CD4-positive, CD25-positive, alpha-beta regulatory T cell (primary cell): ENCODE results near the gene PHF19. TPM values are rescaled to one million over a fixed set of nuclear protein-coding genes. Genes with fewer than 3 reads are reported as not detected.
A peak's percentile ranks its signal among the peaks of the same experiment; 100 is the strongest.

Experiments used
- ATAC-seq, 2 donors: fragments of 150-1000 bp; cut with Tn5 transposase; one replicate each; pipeline ENCODE4 v1.10.0; 2021; ENCODE audit warnings: low read depth in 2 of 2, moderate number of reproducible peaks in 2 of 2, moderate library complexity in 1 of 2
- DNase-seq, 3 donors: peaks; one replicate each; pipeline versions ENCODE4 v3.0.0 to v3.0.0-alpha.2; 2012 to 2022; ENCODE audit warnings: mixed read lengths in 1 of 3
- H3K27ac ChIP-seq: one replicate; pipeline ENCODE4 v1.7.0; 2013; ENCODE audit warnings: mild to moderate bottlenecking, low read length; ENCODE audit not compliant: insufficient read depth, poor library complexity, severe bottlenecking
- H3K27me3 ChIP-seq: one replicate; pipeline ENCODE4 v1.7.0; 2013; ENCODE audit warnings: low read length; ENCODE audit not compliant: control insufficient read depth, insufficient read depth
- H3K36me3 ChIP-seq: one replicate; pipeline ENCODE4 v1.7.0; 2013; ENCODE audit warnings: mild to moderate bottlenecking, low read length, moderate library complexity; ENCODE audit not compliant: control insufficient read depth, insufficient read depth
- H3K4me1 ChIP-seq: 2 replicates; pipeline ENCODE4 v1.7.0; 2013; ENCODE audit warnings: mild to moderate bottlenecking, low read length; ENCODE audit not compliant: insufficient read depth, control insufficient read depth, poor library complexity, severe bottlenecking
- H3K4me3 ChIP-seq: one replicate; pipeline ENCODE4 v1.7.0; 2013; ENCODE audit warnings: low read depth, mild to moderate bottlenecking, low read length, moderate library complexity
- H3K9me3 ChIP-seq, 2 experiments: 1 replicate in 1 of 2; 2 replicates in 1 of 2; pipeline ENCODE4 v1.7.0; 2013; ENCODE audit warnings: low read length in 2 of 2, mild to moderate bottlenecking in 1 of 2, moderate library complexity in 1 of 2; ENCODE audit not compliant: control insufficient read depth in 2 of 2
- H3K27ac Mint-ChIP-seq, 3 donors: one replicate each; pipeline ENCODE4 v1.8.0; 2020 to 2022; ENCODE audit warnings: mild to moderate bottlenecking in 3 of 3, mixed read lengths in 3 of 3, moderate library complexity in 2 of 3
- H3K27me3 Mint-ChIP-seq: one replicate; pipeline ENCODE4 v1.8.0; 2022; ENCODE audit warnings: mild to moderate bottlenecking, mixed read lengths
- H3K36me3 Mint-ChIP-seq: one replicate; pipeline ENCODE4 v1.8.0; 2020; ENCODE audit warnings: mixed read lengths
- H3K4me1 Mint-ChIP-seq, 4 donors: one replicate each; pipeline ENCODE4 v1.8.0; 2020 to 2022; ENCODE audit warnings: mixed read lengths in 4 of 4, mild to moderate bottlenecking in 1 of 4
- H3K4me3 Mint-ChIP-seq, 4 donors: one replicate each; pipeline ENCODE4 v1.8.0; 2020 to 2022; ENCODE audit warnings: mild to moderate bottlenecking in 4 of 4, mixed read lengths in 4 of 4, moderate library complexity in 3 of 4
- H3K9me3 Mint-ChIP-seq, 7 donors: one replicate each; pipeline ENCODE4 v1.8.0; 2020 to 2022; ENCODE audit warnings: mixed read lengths in 7 of 7, mild to moderate bottlenecking in 3 of 7, moderate library complexity in 2 of 7
- polyA plus RNA-seq, 4 donors: library from polyadenylated mRNA; unstranded; fragments of 300-500 nt; fragmentation: Illumina TruSeq; gene quantifications; one replicate each; pipeline ENCODE4 v1.2.3, GENCODE V29; 2021
- total RNA-seq: library from RNA; stranded (reverse); gene quantifications from one replicate; pipeline ENCODE4 v1.2.3, GENCODE V29; 2022

PHF19 gene
- total and polyA plus RNA-seq, 5 donors from 2014 or later = 21.4 to 149 (median 40.0) TPM

GRCh38 chr9:120859361-120859760 lies 17.6 kb downstream of the PHF19 start:
- DNase-seq (no peak), ATAC-seq (no peak)
- Mint-ChIP-seq H3K27me3 (no peaks in the 10 kb centered on the region), H3K4me1 (peaks cover 0 to 12% (median 4%) of the 10 kb centered on the region in 4 donors), H3K4me3 (no peak overlapping the region), H3K27ac (no peak overlapping the region), H3K9me3 (peaks cover 0 to 1% (median 0%) of the 10 kb centered on the region in 7 donors), H3K36me3 (peaks cover 49% of the 10 kb centered on the region)
- H3K27ac ChIP-seq = no peak overlapping the region
- H3K27me3 ChIP-seq = no peaks in the 10 kb centered on the region
- H3K36me3 ChIP-seq = peaks cover 72% of the 10 kb centered on the region
- no peaks in the 10 kb centered on the region for H3K9me3 ChIP-seq
- no peaks in the 10 kb centered on the region for H3K4me1 ChIP-seq
- H3K4me3 ChIP-seq = no peak overlapping the region

GRCh38 chr9:120857902-120858301 lies 19.1 kb downstream of the PHF19 start:
- Mint-ChIP-seq H3K27ac (peak overlapping the region in 2 of 3 donors; percentile 51 to 52), H3K36me3 (peaks cover 46% of the 10 kb centered on the region), H3K9me3 (peaks cover 0 to 1% (median 0%) of the 10 kb centered on the region in 7 donors), H3K4me1 (peaks cover 0 to 22% (median 5%) of the 10 kb centered on the region in 4 donors), H3K27me3 (no peaks in the 10 kb centered on the region), H3K4me3 (no peak overlapping the region)
- no peaks in the 10 kb centered on the region for H3K4me1 ChIP-seq
- H3K36me3 ChIP-seq = peaks cover 69% of the 10 kb centered on the region
- H3K27ac ChIP-seq = no peak overlapping the region
- H3K9me3 ChIP-seq = no peaks in the 10 kb centered on the region
- no peaks in the 10 kb centered on the region for H3K27me3 ChIP-seq
- H3K4me3 ChIP-seq = no peak overlapping the region
- no peak for ATAC-seq
- DNase-seq = no peak

GRCh38 chr9:120857481-120857880 lies 19.5 kb downstream of the PHF19 start:
- H3K27ac Mint-ChIP-seq = peak overlapping the region in 2 of 3 donors; percentile 75 to 86
- no peak overlapping the region for H3K4me3 Mint-ChIP-seq
- peaks cover 0 to 1% (median 0%) of the 10 kb centered on the region in 7 donors for H3K9me3 Mint-ChIP-seq
- ATAC-seq = no peak
- Histone ChIP-seq H3K9me3 (no peaks in the 10 kb centered on the region), H3K36me3 (peaks cover 65% of the 10 kb centered on the region), H3K4me3 (no peak overlapping the region), H3K4me1 (no peaks in the 10 kb centered on the region), H3K27ac (no peak overlapping the region), H3K27me3 (no peaks in the 10 kb centered on the region)
- H3K27me3 Mint-ChIP-seq = no peaks in the 10 kb centered on the region
- no peak for DNase-seq
- peaks cover 0 to 26% (median 5%) of the 10 kb centered on the region in 4 donors for H3K4me1 Mint-ChIP-seq
- peaks cover 50% of the 10 kb centered on the region for H3K36me3 Mint-ChIP-seq

- H3K4me3 Mint-ChIP-seq = no peak overlapping the region
- H3K36me3 Mint-ChIP-seq = peaks cover 48% of the 10 kb centered on the region
- H3K27ac ChIP-seq = no peak overlapping the region
- H3K4me1 Mint-ChIP-seq = peaks cover 0 to 32% (median 5%) of the 10 kb centered on the region in 4 donors
- DNase-seq (no peak), ATAC-seq (no peak)
- H3K4me3 ChIP-seq = no peak overlapping the region
- H3K27ac Mint-ChIP-seq = peak overlapping the region in 2 of 3 donors; percentile 59 to 89
- H3K27me3 ChIP-seq = no peaks in the 10 kb centered on the region
- H3K27me3 Mint-ChIP-seq = no peaks in the 10 kb centered on the region
- H3K9me3 Mint-ChIP-seq = peaks cover 0 to 1% (median 0%) of the 10 kb centered on the region in 7 donors
- peaks cover 64% of the 10 kb centered on the region for H3K36me3 ChIP-seq
- no peaks in the 10 kb centered on the region for H3K4me1 ChIP-seq
- H3K9me3 ChIP-seq = no peaks in the 10 kb centered on the region
Measured at GRCh38 chr9:120856700-120857099, 20.3 kb downstream of the PHF19 start.

GRCh38 chr9:120855827-120856670 lies 20.9 kb downstream of the PHF19 start:
- H3K36me3 Mint-ChIP-seq = peaks cover 49% of the 10 kb centered on the region

GRCh38 chr9:120854596-120855327 lies 22.2 kb downstream of the PHF19 start:
- Mint-ChIP-seq H3K27ac (peak overlapping the region in 2 of 3 donors; percentile 9 to 85), H3K9me3 (no peaks in the 10 kb centered on the region), H3K36me3 (peaks cover 45% of the 10 kb centered on the region), H3K27me3 (no peaks in the 10 kb centered on the region), H3K4me3 (no peak overlapping the region), H3K4me1 (peaks cover 4 to 47% (median 13%) of the 10 kb centered on the region in 4 donors)
- Histone ChIP-seq H3K27me3 (no peaks in the 10 kb centered on the region), H3K9me3 (no peaks in the 10 kb centered on the region), H3K27ac (no peak overlapping the region), H3K4me3 (no peak overlapping the region), H3K36me3 (peaks cover 53% of the 10 kb centered on the region), H3K4me1 (no peaks in the 10 kb centered on the region)
- DNase-seq (no peak), ATAC-seq (no peak)

More at GRCh38 chr9:120855827-120856670, 20.9 kb downstream of the PHF19 start:
- H3K4me1 Mint-ChIP-seq = peaks cover 0 to 37% (median 8%) of the 10 kb centered on the region in 4 donors
- Histone ChIP-seq H3K27ac (no peak overlapping the region), H3K4me3 (no peak overlapping the region), H3K4me1 (no peaks in the 10 kb centered on the region), H3K9me3 (no peaks in the 10 kb centered on the region), H3K36me3 (peaks cover 64% of the 10 kb centered on the region), H3K27me3 (no peaks in the 10 kb centered on the region)
- H3K4me3 Mint-ChIP-seq = no peak overlapping the region
- peaks cover 0 to 1% (median 0%) of the 10 kb centered on the region in 7 donors for H3K9me3 Mint-ChIP-seq
- H3K27me3 Mint-ChIP-seq = no peaks in the 10 kb centered on the region
- H3K27ac Mint-ChIP-seq = no peak overlapping the region
- DNase-seq (no peak), ATAC-seq (no peak)

GRCh38 chr9:120853198-120853597 lies 23.8 kb downstream of the PHF19 start:
- peak overlapping the region in 1 of 3 donors; percentile 35 for H3K27ac Mint-ChIP-seq

More at GRCh38 chr9:120853198-120853597, 23.8 kb downstream of the PHF19 start:
- H3K4me3 ChIP-seq = no peak overlapping the region
- Mint-ChIP-seq H3K4me3 (no peak overlapping the region), H3K9me3 (no peaks in the 10 kb centered on the region), H3K27me3 (no peaks in the 10 kb centered on the region), H3K4me1 (peaks cover 6 to 56% (median 18%) of the 10 kb centered on the region in 4 donors), H3K36me3 (peaks cover 47% of the 10 kb centered on the region)
- H3K9me3 ChIP-seq = no peaks in the 10 kb centered on the region
- H3K27me3 ChIP-seq = no peaks in the 10 kb centered on the region
- no peak overlapping the region for H3K27ac ChIP-seq
- DNase-seq (no peak), ATAC-seq (no peak)
- peaks cover 39% of the 10 kb centered on the region for H3K36me3 ChIP-seq
- H3K4me1 ChIP-seq = no peaks in the 10 kb centered on the region
